Nephron (organoid): ENCODE data around the gene TOPORS.

ENCODE experiments used
- H3K27ac Mint-ChIP-seq, 3 experiments: 2 replicates each; pipeline ENCODE4 v1.8.0; 2020; ENCODE audit warnings: mixed read lengths in 3 of 3, mild to moderate bottlenecking in 2 of 3, moderate library complexity in 1 of 3
- H3K27me3 Mint-ChIP-seq: 2 replicates; pipeline ENCODE4 v1.8.0; 2021; ENCODE audit warnings: low read depth, mild to moderate bottlenecking, moderate library complexity, mixed read lengths
- H3K36me3 Mint-ChIP-seq: 2 replicates; pipeline ENCODE4 v1.8.0; 2020; ENCODE audit warnings: low read depth, mixed read lengths
- H3K4me1 Mint-ChIP-seq: 2 replicates; pipeline ENCODE4 v1.8.0; 2020; ENCODE audit warnings: mixed read lengths
- H3K4me3 Mint-ChIP-seq, 3 experiments: 2 replicates each; pipeline ENCODE4 v1.8.0; 2020; ENCODE audit warnings: mild to moderate bottlenecking in 3 of 3, mixed read lengths in 3 of 3, moderate library complexity in 2 of 3
- H3K9me3 Mint-ChIP-seq: 2 replicates; pipeline ENCODE4 v1.8.0; 2020; ENCODE audit warnings: mixed read lengths
- CTCF ChIP-seq, 3 experiments: fragments of 200-600 bp; sonication (generic); IDR thresholded peaks; one replicate each; pipeline ENCODE4 v1.5.0; 2021; ENCODE audit warnings: antibody characterized with exemption in 3 of 3; ENCODE audit not compliant: unreplicated experiment in 3 of 3

The TOPORS gene

GRCh38 chr9:32508728-32509127 lies 43.7 kb downstream of the TOPORS start:
- no peak for TF ChIP-seq CTCF (IDR thresholded peaks at IDR 0.05; ENCODE audit: unreplicated experiment in 3 of 3)
- Mint-ChIP-seq H3K27ac (no peak overlapping the region), H3K36me3 (peaks cover 5% of the 10 kb centered on the region), H3K27me3 (no peaks in the 10 kb centered on the region), H3K9me3 (peaks cover 18% of the 10 kb centered on the region), H3K4me3 (no peak overlapping the region), H3K4me1 (no peaks in the 10 kb centered on the region)

- peaks cover 12% of the 10 kb centered on the region for H3K36me3 Mint-ChIP-seq
- no peak for TF ChIP-seq CTCF (IDR thresholded peaks at IDR 0.05; ENCODE audit: unreplicated experiment in 3 of 3)
- H3K9me3 Mint-ChIP-seq = peaks cover 4% of the 10 kb centered on the region
- H3K27ac Mint-ChIP-seq = no peak overlapping the region
- H3K4me3 Mint-ChIP-seq = no peak overlapping the region
- H3K4me1 Mint-ChIP-seq = no peaks in the 10 kb centered on the region
- H3K27me3 Mint-ChIP-seq = no peaks in the 10 kb centered on the region
Measured at GRCh38 chr9:32503008-32503407, 49.4 kb downstream of the TOPORS start.

GRCh38 chr9:32502464-32502863 lies 49.9 kb downstream of the TOPORS start:
- Mint-ChIP-seq H3K4me3 (no peak overlapping the region), H3K9me3 (peaks cover 4% of the 10 kb centered on the region), H3K36me3 (peaks cover 12% of the 10 kb centered on the region), H3K27ac (no peak overlapping the region), H3K4me1 (no peaks in the 10 kb centered on the region), H3K27me3 (no peaks in the 10 kb centered on the region)
- no peak for TF ChIP-seq CTCF (IDR thresholded peaks at IDR 0.05; ENCODE audit: unreplicated experiment in 3 of 3)

GRCh38 chr9:32501868-32502267 lies 50.5 kb downstream of the TOPORS start:
- peaks cover 4% of the 10 kb centered on the region for H3K9me3 Mint-ChIP-seq
- no peak overlapping the region for H3K4me3 Mint-ChIP-seq
- TF ChIP-seq CTCF (IDR thresholded peaks at IDR 0.05; ENCODE audit: unreplicated experiment in 3 of 3) = no peak
- H3K36me3 Mint-ChIP-seq = peaks cover 12% of the 10 kb centered on the region
- H3K27me3 Mint-ChIP-seq = no peaks in the 10 kb centered on the region
- no peak overlapping the region for H3K27ac Mint-ChIP-seq
- H3K4me1 Mint-ChIP-seq = no peaks in the 10 kb centered on the region

- Mint-ChIP-seq H3K9me3 (peaks cover 4% of the 10 kb centered on the region), H3K27ac (no peak overlapping the region), H3K27me3 (no peaks in the 10 kb centered on the region), H3K36me3 (peaks cover 21% of the 10 kb centered on the region), H3K4me1 (no peaks in the 10 kb centered on the region), H3K4me3 (no peak overlapping the region)
- no peak for TF ChIP-seq CTCF (IDR thresholded peaks at IDR 0.05; ENCODE audit: unreplicated experiment in 3 of 3)
Measured at GRCh38 chr9:32500768-32501167, 51.6 kb downstream of the TOPORS start.

- Mint-ChIP-seq H3K27ac (no peak overlapping the region), H3K9me3 (peaks cover 4% of the 10 kb centered on the region), H3K4me1 (no peaks in the 10 kb centered on the region), H3K36me3 (peaks cover 21% of the 10 kb centered on the region), H3K27me3 (no peaks in the 10 kb centered on the region), H3K4me3 (no peak overlapping the region)
- TF ChIP-seq CTCF (IDR thresholded peaks at IDR 0.05; ENCODE audit: unreplicated experiment in 3 of 3) = no peak
Measured at GRCh38 chr9:32497921-32498320, 54.5 kb downstream of the TOPORS start.
